HCT116 (cell line): ENCODE data around the gene HIVEP2. TPM values are rescaled to one million over a fixed set of nuclear protein-coding genes. Genes with fewer than 3 reads are reported as not detected.

Experiments used
- ATAC-seq: fragments of 200-7000 bp; cut with Tn5 transposase; 2 replicates; pipeline ENCODE4 v1.9.1; 2020; ENCODE audit warnings: mild to moderate bottlenecking, moderate library complexity
- BruUV-seq: library from RNA; stranded (reverse); fragments of 400-500 nt; replicated peaks from 2 replicates; lab custom pipeline; 2021; lab: Mats Ljungman, UMichigan
- CTCF ChIA-PET: fragments of 300-600 bp; sonication (Branson Sonifier 250); formaldehyde crosslinking; loops from one replicate; lab custom pipeline; 2021; ENCODE audit warnings: antibody characterized with exemption; lab: Charles Lee
- POLR2A ChIA-PET: fragments of 300-600, 350-600 bp; sonication (Branson Sonifier 250); formaldehyde crosslinking; loops from one replicate; lab custom pipeline; 2021; ENCODE audit warnings: antibody characterized with exemption; lab: Charles Lee
- RAD21 ChIA-PET, 2 experiments: fragments of 300-600 bp; sonication (Branson Sonifier 250); formaldehyde crosslinking; loops; one replicate each; lab custom pipeline; 2023; ENCODE audit warnings: low total read pairs in 2 of 2; ENCODE audit not compliant: uncharacterized antibody in 2 of 2, unreplicated experiment in 2 of 2, low non-redundant PET in 1 of 2; lab: Charles Lee
- DNase-seq: peaks from one replicate; pipeline ENCODE4 v3.0.0-alpha.2; 2010; ENCODE audit warnings: low read depth, low spot score
- H2AFZ ChIP-seq: fragments of 200-600 bp; shearing (Covaris generic), sonication (generic); 2 replicates; pipeline ENCODE4 v1.6.1; 2017; ENCODE audit warnings: low read depth, mixed run types, mixed read lengths, antibody characterized with exemption, low read length; ENCODE audit not compliant: poor library complexity, severe bottlenecking
- H3K27ac ChIP-seq: 2 replicates; pipeline ENCODE4 v1.5.1; 2012; ENCODE audit warnings: low read depth, low read length
- H3K27me3 ChIP-seq: fragments of 200-600 bp; sonication (generic); 2 replicates; pipeline ENCODE4 v1.6.1; 2016; ENCODE audit warnings: mixed run types, low read length, mixed read lengths; ENCODE audit not compliant: insufficient read depth
- H3K36me3 ChIP-seq, 2 experiments: fragments of 200-500 bp in 1 of 2; fragments of 200-600 bp in 1 of 2; sonication (Bioruptor generic) in 1 of 2; sonication (generic) in 1 of 2; 2 replicates each; pipeline versions ENCODE4 v1.5.1 to v1.6.1; 2014 to 2016; ENCODE audit warnings: low read length in 2 of 2, inconsistent platforms in 1 of 2, mixed read lengths in 1 of 2, mixed run types in 1 of 2; ENCODE audit not compliant: insufficient read depth in 2 of 2, control insufficient read depth in 1 of 2
- H3K4me1 ChIP-seq, 2 experiments: fragments of 200-600 bp in 1 of 2; sonication (generic) in 1 of 2; 2 replicates each; pipeline versions ENCODE4 v1.5.1 to v1.6.1; 2012 to 2017; ENCODE audit warnings: low read length in 2 of 2, inconsistent platforms in 1 of 2, mild to moderate bottlenecking in 1 of 2, mixed read lengths in 1 of 2, mixed run types in 1 of 2, moderate library complexity in 1 of 2; ENCODE audit not compliant: insufficient read depth in 2 of 2, control insufficient read depth in 1 of 2
- H3K4me2 ChIP-seq: fragments of 200-600 bp; sonication (generic); 2 replicates; pipeline ENCODE4 v1.6.1; 2017; ENCODE audit warnings: mixed run types, low read length, mixed read lengths
- H3K4me3 ChIP-seq, 2 experiments: fragments of 200-600 bp in 1 of 2; sonication (generic) in 1 of 2; replicated peaks in 1 of 2; 2 replicates each; pipeline ENCODE4 v1.5.1; 2011 to 2016; ENCODE audit warnings: low read length in 2 of 2, control low read depth in 1 of 2, low read depth in 1 of 2, mild to moderate bottlenecking in 1 of 2, mixed read lengths in 1 of 2, mixed run types in 1 of 2
- H3K79me2 ChIP-seq: fragments of 200-600 bp; sonication (generic); 2 replicates; pipeline ENCODE4 v1.6.1; 2017; ENCODE audit warnings: mild to moderate bottlenecking, mixed run types, low read length, moderate library complexity, mixed read lengths; ENCODE audit not compliant: insufficient read depth
- H3K9ac ChIP-seq: fragments of 200-600 bp; sonication (generic); 2 replicates; pipeline ENCODE4 v1.6.1; 2016; ENCODE audit warnings: low read length, mixed read lengths
- H3K9me2 ChIP-seq: fragments of 200-600 bp; sonication (generic), shearing (Covaris generic); 2 replicates; pipeline ENCODE4 v1.6.1; 2017; ENCODE audit warnings: mixed run types, mild to moderate bottlenecking, moderate library complexity; ENCODE audit not compliant: insufficient read depth
- H3K9me3 ChIP-seq, 2 experiments: fragments of 200-500 bp in 1 of 2; fragments of 200-600 bp in 1 of 2; sonication (Bioruptor generic) in 1 of 2; sonication (generic) in 1 of 2; 2 replicates each; pipeline ENCODE4 v1.6.1; 2014 to 2017; ENCODE audit warnings: low read length in 2 of 2, mixed read lengths in 2 of 2, inconsistent platforms in 1 of 2, low read depth in 1 of 2, mild to moderate bottlenecking in 1 of 2, mixed run types in 1 of 2, moderate library complexity in 1 of 2; ENCODE audit not compliant: control insufficient read depth in 1 of 2, insufficient read depth in 1 of 2
- H4K20me1 ChIP-seq: fragments of 200-600 bp; sonication (generic), shearing (Covaris generic); 2 replicates; pipeline ENCODE4 v1.6.1; 2017; ENCODE audit warnings: mixed run types, mild to moderate bottlenecking, moderate library complexity; ENCODE audit not compliant: insufficient read depth
- CBX3 ChIP-seq: IDR thresholded peaks from 2 replicates; pipeline ENCODE4 v1.6.1; 2012; ENCODE audit warnings: low read depth
- ELF1 ChIP-seq: IDR thresholded peaks from 2 replicates; pipeline ENCODE4 v1.6.1; 2012; ENCODE audit warnings: low read depth, borderline replicate concordance
- EZH2 ChIP-seq: fragments of 200-600 bp; sonication (generic); IDR thresholded peaks from 2 replicates; pipeline ENCODE4 v1.6.1; 2017; ENCODE audit warnings: antibody characterized with exemption, mixed run types
- FOSL1 ChIP-seq: IDR thresholded peaks from 2 replicates; pipeline ENCODE4 v1.6.1; 2012; ENCODE audit warnings: low read depth
- JUND ChIP-seq: IDR thresholded peaks from 2 replicates; pipeline ENCODE4 v1.6.1; 2012
- POLR2A ChIP-seq: IDR thresholded peaks from 2 replicates; pipeline ENCODE4 v1.7.0; 2011; ENCODE audit warnings: borderline replicate concordance; ENCODE audit not compliant: insufficient read depth, insufficient read length; ENCODE audit errors: extremely low read depth
- POLR2AphosphoS5 ChIP-seq: IDR thresholded peaks from 2 replicates; pipeline ENCODE4 v1.6.1; 2011; ENCODE audit warnings: mild to moderate bottlenecking, low read depth, low read length, moderate library complexity
- RAD21 ChIP-seq: IDR thresholded peaks from 2 replicates; pipeline ENCODE4 v1.6.1; 2012; ENCODE audit warnings: low read depth, mild to moderate bottlenecking
- SIN3A ChIP-seq: IDR thresholded peaks from 2 replicates; pipeline ENCODE4 v1.6.1; 2012; ENCODE audit warnings: low read depth
- SRF ChIP-seq: IDR thresholded peaks from 2 replicates; pipeline ENCODE4 v1.6.1; 2012; ENCODE audit warnings: low read depth
- TCF7L2 ChIP-seq: IDR thresholded peaks from 2 replicates; pipeline ENCODE4 v1.7.0; 2011; ENCODE audit warnings: borderline replicate concordance, inconsistent platforms; ENCODE audit not compliant: insufficient read depth, insufficient read length; ENCODE audit errors: extremely low read depth
- YY1 ChIP-seq: IDR thresholded peaks from 2 replicates; pipeline ENCODE4 v1.6.1; 2011; ENCODE audit warnings: low read length, low read depth, moderate library complexity, mild to moderate bottlenecking; ENCODE audit not compliant: insufficient replicate concordance; ENCODE audit errors: extremely low read depth
- ZNF274 ChIP-seq: fragments of 200-500 bp; sonication (Bioruptor generic); IDR thresholded peaks from 2 replicates; pipeline ENCODE4 v1.6.1; 2014; ENCODE audit warnings: mild to moderate bottlenecking, low read depth, low read length, inconsistent platforms
- intact Hi-C: fragments of 100-400 bp; cut with micrococcal nuclease; formaldehyde crosslinking; loops from 2 replicates; pipeline ENCODE4 v1.10.0; 2022
- total RNA-seq: library from RNA; stranded (reverse); gene quantifications from one replicate; pipeline ENCODE4 v1.2.1, GENCODE V29; 2021; ENCODE audit not compliant: unreplicated experiment
- TF ChIP-seq, protein P1 (sequence below): IDR thresholded peaks from 2 replicates; pipeline ENCODE4 v1.6.1; 2012
- TF ChIP-seq, protein P2 (sequence below): IDR thresholded peaks from 2 replicates; pipeline ENCODE4 v1.6.1; 2012
- TF ChIP-seq, protein P3 (sequence below), 3 experiments: fragments of 200-600 bp in 1 of 3; sonication (generic) in 1 of 3; IDR thresholded peaks in 2 of 3; conservative IDR thresholded peaks in 1 of 3; 2 replicates each; pipeline ENCODE4 v1.5.1; 2012 to 2017; ENCODE audit warnings: low read depth in 2 of 3, low read length in 2 of 3, antibody characterized with exemption in 1 of 3, borderline replicate concordance in 1 of 3, control low read depth in 1 of 3, mild to moderate bottlenecking in 1 of 3, mixed read lengths in 1 of 3, mixed run types in 1 of 3, moderate library complexity in 1 of 3; ENCODE audit not compliant: insufficient read depth in 1 of 3

The HIVEP2 gene
- total RNA-seq, 1 experiment from 2014 or later: 8.1 TPM

DNA sequence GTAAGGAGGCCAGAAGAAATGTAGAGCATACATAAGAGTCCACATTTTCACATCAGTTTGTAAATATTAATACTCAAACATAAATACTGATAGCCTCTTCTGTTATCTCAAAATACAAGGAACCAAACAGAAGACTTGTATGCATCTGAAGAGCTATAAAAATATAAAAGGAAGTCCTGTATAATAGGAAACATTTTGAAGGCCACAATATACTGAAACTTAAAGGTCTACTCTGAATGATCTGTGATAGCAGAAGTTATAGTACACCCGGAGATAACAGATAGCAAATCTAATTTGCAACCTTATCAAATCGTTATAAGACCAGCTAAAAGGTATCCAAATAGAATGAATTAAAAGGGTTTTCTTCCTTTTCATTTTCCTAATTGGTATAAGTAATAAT lies 111.2 kb downstream of the HIVEP2 start:
- ATAC-seq (no peak), DNase-seq (no peak)
- intact Hi-C loops: no loop called here
- Histone ChIP-seq H3K9ac (no peak overlapping the region), H3K9me2 (no peaks in the 10 kb centered on the region), H3K27me3 (no peaks in the 10 kb centered on the region), H3K4me3 (no peak overlapping the region), H3K9me3 (no peaks in the 10 kb centered on the region), H3K4me2 (no peak overlapping the region), H4K20me1 (no peaks in the 10 kb centered on the region), H2AFZ (no peak overlapping the region), H3K36me3 (no peaks in the 10 kb centered on the region), H3K79me2 (no peaks in the 10 kb centered on the region), H3K4me1 (peaks cover 6 to 24% of the 10 kb centered on the region in 2 experiments), H3K27ac (no peak overlapping the region)
- ChIA-PET CTCF (no interaction called here), RAD21 (no interaction called here), POLR2A (no interaction called here)
- BruUV-seq: no TSS peak
- no peak for TF ChIP-seq SIN3A
- no peak for TF ChIP-seq JUND
- no peak for TF ChIP-seq ELF1
- TF ChIP-seq POLR2AphosphoS5: no peak
- no peak for TF ChIP-seq SRF
- no peak for TF ChIP-seq TCF7L2
- TF ChIP-seq FOSL1: no peak
- TF ChIP-seq RAD21: no peak
- TF ChIP-seq, protein P1, sequence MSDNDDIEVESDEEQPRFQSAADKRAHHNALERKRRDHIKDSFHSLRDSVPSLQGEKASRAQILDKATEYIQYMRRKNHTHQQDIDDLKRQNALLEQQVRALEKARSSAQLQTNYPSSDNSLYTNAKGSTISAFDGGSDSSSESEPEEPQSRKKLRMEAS: no peak
- TF ChIP-seq ZNF274: no peak
- no peak for TF ChIP-seq YY1
- no peak for TF ChIP-seq POLR2A

DNA sequence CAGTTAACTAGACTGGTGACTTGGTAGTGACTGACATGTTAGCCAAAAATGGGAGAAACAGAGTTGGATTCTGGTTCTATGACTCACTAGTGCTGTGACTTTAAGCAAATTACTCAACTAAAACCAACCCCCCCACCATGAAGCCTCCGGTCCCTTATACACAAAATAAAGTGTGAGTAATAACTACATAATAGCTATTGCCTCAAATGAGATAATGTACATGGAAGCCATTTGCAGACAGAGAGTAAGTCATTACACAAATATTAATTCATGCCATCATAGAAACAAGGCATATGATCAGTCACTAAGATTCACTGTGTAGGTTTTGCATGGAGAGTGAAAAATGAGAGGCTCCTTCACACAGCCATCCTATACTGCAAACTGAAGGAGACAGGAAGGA lies 111.9 kb downstream of the HIVEP2 start:
- intact Hi-C loops: no loop called here
- H3K9me2 ChIP-seq: no peaks in the 10 kb centered on the region
- H2AFZ ChIP-seq: no peak overlapping the region
- peaks cover under 1 to 17% of the 10 kb centered on the region in 2 experiments for H3K4me1 ChIP-seq
- H3K36me3 ChIP-seq: no peaks in the 10 kb centered on the region
- no peak overlapping the region for H3K27ac ChIP-seq
- ChIA-PET CTCF (no interaction called here), RAD21 (no interaction called here), POLR2A (no interaction called here)
- no peak overlapping the region for H3K4me3 ChIP-seq
- peak overlapping the region; percentile 12; the same call in 1 of the 2 replicates for H3K4me2 ChIP-seq
- H3K79me2 ChIP-seq: no peaks in the 10 kb centered on the region
- H3K27me3 ChIP-seq: no peaks in the 10 kb centered on the region
- H3K9ac ChIP-seq: no peak overlapping the region
- DNase-seq (no peak), ATAC-seq (peak; percentile 25; the same call in 1 of the 2 replicates)
- H3K9me3 ChIP-seq: no peaks in the 10 kb centered on the region
- BruUV-seq: no TSS peak
- no peaks in the 10 kb centered on the region for H4K20me1 ChIP-seq
- TF ChIP-seq EZH2: no peak
- peak; percentile 61; the same call in 1 of the 2 replicates for TF ChIP-seq SRF
- no peak for TF ChIP-seq POLR2AphosphoS5
- TF ChIP-seq, protein P2, sequence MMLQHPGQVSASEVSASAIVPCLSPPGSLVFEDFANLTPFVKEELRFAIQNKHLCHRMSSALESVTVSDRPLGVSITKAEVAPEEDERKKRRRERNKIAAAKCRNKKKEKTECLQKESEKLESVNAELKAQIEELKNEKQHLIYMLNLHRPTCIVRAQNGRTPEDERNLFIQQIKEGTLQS: no peak
- TF ChIP-seq CBX3: 0 out of 2 replicates have a peak, but pooled peaks have one; percentile 26
- TF ChIP-seq POLR2A: no peak
- no peak for TF ChIP-seq YY1
- peak; percentile 53 for TF ChIP-seq FOSL1
- TF ChIP-seq, protein P3, sequence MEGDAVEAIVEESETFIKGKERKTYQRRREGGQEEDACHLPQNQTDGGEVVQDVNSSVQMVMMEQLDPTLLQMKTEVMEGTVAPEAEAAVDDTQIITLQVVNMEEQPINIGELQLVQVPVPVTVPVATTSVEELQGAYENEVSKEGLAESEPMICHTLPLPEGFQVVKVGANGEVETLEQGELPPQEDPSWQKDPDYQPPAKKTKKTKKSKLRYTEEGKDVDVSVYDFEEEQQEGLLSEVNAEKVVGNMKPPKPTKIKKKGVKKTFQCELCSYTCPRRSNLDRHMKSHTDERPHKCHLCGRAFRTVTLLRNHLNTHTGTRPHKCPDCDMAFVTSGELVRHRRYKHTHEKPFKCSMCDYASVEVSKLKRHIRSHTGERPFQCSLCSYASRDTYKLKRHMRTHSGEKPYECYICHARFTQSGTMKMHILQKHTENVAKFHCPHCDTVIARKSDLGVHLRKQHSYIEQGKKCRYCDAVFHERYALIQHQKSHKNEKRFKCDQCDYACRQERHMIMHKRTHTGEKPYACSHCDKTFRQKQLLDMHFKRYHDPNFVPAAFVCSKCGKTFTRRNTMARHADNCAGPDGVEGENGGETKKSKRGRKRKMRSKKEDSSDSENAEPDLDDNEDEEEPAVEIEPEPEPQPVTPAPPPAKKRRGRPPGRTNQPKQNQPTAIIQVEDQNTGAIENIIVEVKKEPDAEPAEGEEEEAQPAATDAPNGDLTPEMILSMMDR (IDR thresholded peaks at IDR 0.05 in 2 of 3, conservative IDR thresholded peaks at IDR 0.05 in 1 of 3; ENCODE audit: borderline replicate concordance in 1 of 3, insufficient read depth in 1 of 3, low read depth in 2 of 3, low read length in 2 of 3): no peak
- TF ChIP-seq, protein P1: 0 out of 2 replicates have a peak, but pooled peaks have one; percentile 31
- no peak for TF ChIP-seq ZNF274
- no peak for TF ChIP-seq RAD21
- TF ChIP-seq SIN3A: no peak
